ENCODE data around the gene FAM20A.

The FAM20A gene

DNA sequence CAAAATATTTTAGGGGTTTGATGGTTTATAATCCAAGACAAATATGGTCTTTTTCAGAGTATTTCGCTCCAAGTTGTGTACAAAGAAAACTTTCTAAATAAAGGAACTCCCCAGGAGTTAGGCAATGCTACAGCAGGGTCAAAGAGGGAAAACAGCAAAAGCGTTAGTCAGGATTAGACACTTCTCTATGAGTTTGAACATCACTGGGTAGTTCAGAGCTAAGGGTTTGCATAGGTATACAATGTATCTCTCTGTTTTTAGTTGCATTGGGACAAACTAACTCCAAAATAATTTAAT lies 34.8 kb downstream of the FAM20A start:
- FAIRE-seq: no peak
- DNase-seq (ENCODE audit: low spot score): no peak

GRCh38 chr17:68565661-68566441 lies 35.3 kb downstream of the FAM20A start:
- FAIRE-seq: no peak

GRCh38 chr17:68564415-68565111 lies 36.6 kb downstream of the FAM20A start:
- DNase-seq (ENCODE audit: low spot score) (no peak), FAIRE-seq (no peak)

More at GRCh38 chr17:68565661-68566441, 35.3 kb downstream of the FAM20A start:
- no peak for DNase-seq (ENCODE audit: low spot score)

- no peak for FAIRE-seq
- DNase-seq (ENCODE audit: low spot score): no peak
Observed at GRCh38 chr17:68562736-68563135, 38.4 kb downstream of the FAM20A start.

GRCh38 chr17:68560966-68561720 lies 40.0 kb downstream of the FAM20A start:
- FAIRE-seq: no peak
- no peak for DNase-seq (ENCODE audit: low spot score)

- FAIRE-seq: no peak
- no peak for DNase-seq (ENCODE audit: low spot score)
Observed at GRCh38 chr17:68559316-68559715, 41.9 kb downstream of the FAM20A start.

- FAIRE-seq: no peak
- no peak for DNase-seq (ENCODE audit: low spot score)
Observed at GRCh38 chr17:68556551-68556950, 44.6 kb downstream of the FAM20A start.

DNA sequence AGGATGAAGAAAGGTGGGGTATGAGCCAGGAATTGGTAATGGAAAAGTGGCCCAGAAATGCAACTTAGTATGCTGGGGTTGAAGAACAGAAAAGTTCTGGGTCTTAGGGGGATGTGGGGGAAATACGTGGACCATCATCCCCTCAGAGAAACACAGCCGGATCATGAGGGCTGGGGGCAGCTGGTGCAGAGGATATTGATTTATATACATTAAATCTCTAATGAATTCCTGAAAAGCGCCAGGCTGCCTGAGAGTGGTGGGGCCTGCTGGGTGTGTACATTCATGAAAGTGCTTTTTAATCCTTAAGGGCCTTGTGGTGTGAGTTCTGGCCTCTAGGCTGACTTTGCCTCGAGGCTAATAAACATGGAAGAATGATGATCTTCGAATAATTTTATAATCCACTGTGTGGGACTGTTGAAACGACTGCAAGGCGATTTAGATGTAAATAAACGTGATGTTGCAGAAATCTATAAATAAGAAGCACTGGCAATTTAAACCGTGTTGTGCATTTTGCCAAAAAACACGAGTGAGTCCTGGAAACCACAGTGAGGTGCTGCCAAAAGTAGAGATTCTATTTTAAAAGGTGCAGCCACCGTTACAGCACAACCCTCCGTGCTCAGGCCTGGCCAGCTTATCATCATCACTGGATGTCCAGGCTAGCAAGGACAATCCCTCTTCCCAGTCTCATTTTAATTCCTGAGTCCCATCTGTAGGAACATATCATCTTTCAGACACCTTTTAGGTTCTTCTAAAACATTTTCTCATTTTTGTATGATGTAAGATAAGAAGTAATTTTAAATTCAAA lies 56.9 kb downstream of the FAM20A start:
- DNase-seq (ENCODE audit: low spot score) (no peak), FAIRE-seq (no peak)

DNA sequence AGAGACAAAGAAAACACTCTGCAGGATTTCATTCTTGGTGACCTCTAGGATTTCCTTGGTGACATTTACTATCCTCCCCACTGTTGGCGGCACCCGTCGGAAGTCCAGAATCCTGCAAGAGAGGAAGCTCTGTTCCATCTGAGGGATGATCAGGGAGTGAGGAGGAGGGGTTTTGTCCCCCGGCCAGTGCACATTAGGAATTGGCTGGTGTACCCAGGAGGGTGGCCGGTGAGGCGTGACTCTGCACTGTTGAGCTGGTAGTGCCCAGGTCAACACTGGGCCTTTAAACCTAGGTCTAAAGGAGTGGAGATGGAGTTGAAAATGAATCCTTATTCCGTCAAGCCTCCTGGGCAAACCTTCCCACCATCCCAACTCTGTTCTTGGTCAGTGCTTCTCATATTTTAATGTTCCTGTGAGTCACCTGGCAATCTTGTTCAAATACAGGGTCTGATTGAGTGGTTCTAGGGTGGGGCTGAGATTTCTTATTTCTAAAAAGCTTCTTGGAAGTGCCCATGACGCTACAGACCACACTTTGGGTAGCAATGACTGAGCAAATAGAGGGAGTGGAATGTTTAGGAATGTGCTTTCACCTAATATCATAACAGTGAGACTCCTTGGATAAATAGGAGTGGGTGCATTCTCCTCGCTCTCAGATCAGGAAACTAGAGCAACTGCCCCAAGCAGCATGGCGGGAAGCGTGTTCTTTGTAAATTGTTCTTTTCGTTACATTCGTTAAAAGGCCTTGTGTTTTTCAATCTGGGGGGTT lies 58.3 kb downstream of the FAM20A start:
- FAIRE-seq (no peak), DNase-seq (ENCODE audit: low spot score) (no peak)

GRCh38 chr17:68541816-68542215 lies 59.4 kb downstream of the FAM20A start:
- DNase-seq (ENCODE audit: low spot score) (no peak), FAIRE-seq (no peak)

GRCh38 chr17:68540981-68541380 lies 60.2 kb downstream of the FAM20A start:
- DNase-seq (ENCODE audit: low spot score): no peak
- no peak for FAIRE-seq

DNA sequence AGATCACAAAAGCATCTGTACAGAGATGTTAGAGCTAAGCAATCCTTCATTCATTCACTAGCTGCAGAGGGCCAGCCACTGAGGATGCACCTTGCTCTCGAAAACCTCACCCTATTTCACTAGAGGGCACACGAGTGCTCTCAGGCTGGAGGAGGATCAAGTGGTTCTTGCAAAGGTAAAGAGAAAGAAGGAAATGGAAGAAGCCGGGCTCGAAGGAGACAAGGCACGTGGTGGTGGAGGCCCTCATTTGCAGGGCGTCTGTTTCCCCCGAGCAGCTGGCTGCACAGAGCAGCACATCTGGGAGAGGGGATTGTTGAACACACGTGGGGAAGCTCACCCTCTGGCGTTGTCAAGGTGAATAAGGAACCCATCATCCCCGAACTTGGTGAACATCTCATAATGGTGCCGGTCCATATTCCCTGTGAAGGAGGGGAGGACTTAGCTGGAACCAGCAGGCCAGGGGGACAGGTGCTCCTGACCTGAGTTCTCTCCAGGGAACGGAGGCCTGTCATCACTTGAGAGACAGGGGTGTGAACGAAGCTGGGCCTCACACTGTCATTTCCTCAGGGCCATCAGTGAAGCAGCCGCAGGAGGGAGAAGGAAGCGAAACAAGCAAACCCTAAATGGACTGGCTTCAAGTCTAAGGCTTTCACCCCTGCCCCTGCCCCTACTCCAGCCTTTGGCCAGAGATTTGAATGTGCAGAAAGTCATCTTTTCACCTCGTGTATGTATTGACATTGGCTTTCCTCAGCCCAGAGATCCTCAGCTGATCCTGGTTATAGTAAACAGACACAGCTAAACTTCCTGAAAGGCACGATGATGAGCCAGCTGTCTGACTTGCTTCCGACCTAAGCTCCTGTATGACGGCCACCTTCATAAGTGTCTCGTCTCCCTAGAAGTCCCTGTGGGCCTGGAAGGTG lies 61.4 kb downstream of the FAM20A start:
- no peak for FAIRE-seq
- no peak for DNase-seq (ENCODE audit: low spot score)

DNA sequence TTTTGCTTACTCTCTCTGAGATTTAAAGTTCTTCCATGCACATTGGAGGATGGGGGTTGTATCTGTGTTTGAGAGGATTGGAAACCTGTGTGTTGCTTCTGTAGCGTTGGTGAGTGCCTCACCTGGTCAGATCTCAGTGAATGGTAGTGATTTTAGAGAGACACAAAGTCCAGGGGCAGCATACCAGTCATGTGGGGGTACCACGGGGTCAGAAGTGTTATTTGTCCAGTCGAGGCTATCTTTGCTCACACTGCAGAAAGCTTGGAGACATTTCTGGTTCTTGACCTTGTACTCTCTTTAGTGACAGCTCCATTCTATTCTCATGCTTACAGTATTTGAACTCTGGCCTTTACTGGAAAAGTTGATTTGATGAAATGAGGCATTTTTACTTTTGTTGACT lies 65.2 kb downstream of the FAM20A start:
- DNase-seq (ENCODE audit: low spot score) (no peak), FAIRE-seq (no peak)

GRCh38 chr17:68534695-68535088 lies 66.5 kb downstream of the FAM20A start:
- no peak for FAIRE-seq

GRCh38 chr17:68533887-68534694 lies 67.1 kb downstream of the FAM20A start:
- FAIRE-seq (no peak), DNase-seq (ENCODE audit: low spot score) (no peak)

More at GRCh38 chr17:68534695-68535088, 66.5 kb downstream of the FAM20A start:
- DNase-seq (ENCODE audit: low spot score): no peak

DNA sequence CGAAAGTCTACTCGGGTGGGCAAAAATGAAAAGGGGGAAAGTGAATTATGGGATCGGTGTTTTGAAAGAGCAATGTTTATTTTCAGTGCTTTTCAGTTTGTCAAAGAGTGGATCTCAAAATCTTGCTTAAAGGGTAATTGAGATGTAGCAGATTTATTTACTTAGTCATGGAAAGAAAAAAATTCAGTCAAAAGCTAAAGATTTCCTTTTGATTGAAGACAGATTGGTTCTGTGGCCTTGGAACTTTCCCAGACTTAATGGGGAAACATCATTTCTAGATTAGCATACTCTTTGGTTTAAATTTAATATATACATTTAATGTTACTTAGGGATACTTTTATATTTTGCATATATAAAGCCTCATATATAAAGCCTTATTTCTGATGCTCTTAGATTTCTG lies 68.3 kb downstream of the FAM20A start:
- FAIRE-seq (no peak), DNase-seq (ENCODE audit: low spot score) (no peak)

GRCh38 chr17:68531252-68531651 lies 69.9 kb downstream of the FAM20A start:
- DNase-seq (ENCODE audit: low spot score) (no peak), FAIRE-seq (no peak)

DNA sequence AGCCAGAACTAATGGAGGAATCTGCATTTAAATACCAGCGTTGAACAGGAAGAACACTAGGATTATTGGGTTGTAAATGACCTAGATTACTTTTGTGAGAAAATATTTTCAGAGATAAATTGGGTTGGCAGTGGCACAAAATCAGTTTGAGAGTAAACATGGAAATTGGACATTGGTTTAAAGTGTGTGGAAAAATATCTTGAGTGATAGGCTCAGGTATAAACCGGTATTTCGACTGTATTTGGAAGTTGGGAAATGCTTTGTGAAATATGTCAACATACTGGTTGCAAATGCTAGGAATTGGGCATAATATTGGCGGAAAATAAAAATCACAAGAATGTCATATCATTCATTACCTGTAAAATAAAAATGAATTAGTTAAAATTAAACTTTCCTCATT lies 73.9 kb downstream of the FAM20A start:
- no peak for FAIRE-seq
- no peak for DNase-seq (ENCODE audit: low spot score)

GRCh38 chr17:68526548-68526947 lies 74.6 kb downstream of the FAM20A start:
- DNase-seq (ENCODE audit: low spot score) (no peak), FAIRE-seq (no peak)

Measured in urothelium cell line (cell line).